A204.1 (cell line): Measurements from ENCODE around the gene HNRNPM.
"Not testable (repeated sequence)": the region's sequence is repeated elsewhere in the genome, so short reads cannot be mapped to it uniquely, and the experiment has no call there.

Source experiments
- FAIRE-seq: peaks from 2 replicates; lab custom pipeline; 2012; peaks lifted over from hg19 to GRCh38; lab: Jason Lieb, UNC

HNRNPM gene

DNA sequence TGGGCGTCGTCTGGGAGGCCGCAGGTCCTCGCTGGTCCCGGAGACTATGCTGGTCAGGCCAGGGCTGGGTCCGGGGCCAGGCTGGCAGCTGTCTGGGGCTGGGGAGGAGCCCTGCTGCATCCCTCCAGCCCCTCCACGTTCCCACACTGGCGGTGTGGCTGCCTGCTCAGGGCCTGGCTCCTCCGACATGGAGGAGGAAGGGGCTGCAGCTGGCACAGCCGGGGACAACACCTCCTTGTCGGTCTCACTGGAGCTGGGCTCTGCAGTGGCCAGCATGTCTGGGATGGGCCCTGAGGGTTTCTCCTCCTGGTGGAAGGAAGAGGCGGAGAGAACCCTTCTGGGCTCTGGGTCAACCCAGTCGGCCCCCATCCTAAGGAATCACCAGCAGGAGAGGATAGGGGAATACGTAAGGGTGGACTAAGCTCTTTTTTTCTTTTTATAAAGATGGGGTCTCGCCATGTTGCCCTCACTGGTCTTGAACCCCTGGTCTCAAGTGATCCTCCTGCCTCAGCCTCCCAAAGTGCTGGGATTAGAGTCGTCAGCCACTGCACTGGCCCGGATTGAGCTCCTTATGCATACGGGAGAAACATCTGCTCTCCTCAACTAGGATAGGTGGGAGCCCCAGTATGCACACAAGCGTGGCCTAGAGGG is 68.4 kb downstream of the HNRNPM start:
- no peak for FAIRE-seq

DNA sequence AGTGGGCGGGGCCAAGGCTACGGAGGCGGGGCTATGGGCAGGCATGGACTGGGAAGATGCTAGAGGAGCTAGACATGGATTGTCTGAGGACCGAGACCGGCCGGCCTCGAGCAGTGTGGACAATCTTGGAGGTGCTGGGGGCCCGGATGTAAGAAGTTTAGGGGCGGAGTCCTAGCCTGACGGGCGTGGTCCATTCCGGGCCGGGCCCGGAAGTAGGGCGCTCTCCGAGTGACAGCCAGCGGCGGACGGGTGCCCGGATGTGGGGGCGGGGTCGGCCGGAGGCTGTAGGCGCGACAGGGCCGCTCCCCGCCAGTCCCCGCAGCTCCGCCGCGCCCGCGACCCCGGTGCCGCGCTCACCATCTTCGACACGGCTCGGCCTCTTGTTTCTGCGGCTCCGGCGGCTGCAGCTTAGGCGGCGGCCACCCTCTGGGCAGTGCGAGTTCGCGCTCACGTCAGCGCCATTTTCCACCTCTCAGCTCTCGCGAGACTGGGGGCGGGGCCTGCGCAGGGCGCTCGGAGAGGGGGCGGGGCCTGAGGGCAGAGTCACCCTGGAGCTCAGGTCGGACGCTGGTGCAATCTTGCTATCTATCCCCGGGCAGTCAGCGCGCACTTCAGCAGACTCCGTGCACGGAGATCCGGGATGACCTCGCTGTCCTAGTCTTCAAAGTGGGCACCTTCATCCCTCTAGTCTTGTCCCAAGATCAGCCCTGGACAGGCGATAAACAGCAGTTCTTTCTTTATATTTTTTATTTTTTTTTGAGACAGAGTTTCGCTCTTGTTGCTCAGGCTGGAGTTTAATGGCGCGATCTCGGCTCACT is 69.1 kb downstream of the HNRNPM start, which contains the start of gene ZNF414:
ZNF414 (minus strand) TSS at position 481 of the 818 bp plus-strand sequence; CDS start at position 360, 121 bp downstream.
- peak; percentile 94 for FAIRE-seq

GRCh38 chr19:8514505-8515009 is 69.8 kb downstream of the HNRNPM start:
- not testable (repeated sequence) for FAIRE-seq

GRCh38 chr19:8515317-8515716 is 70.5 kb downstream of the HNRNPM start:
- FAIRE-seq, result no peak

DNA sequence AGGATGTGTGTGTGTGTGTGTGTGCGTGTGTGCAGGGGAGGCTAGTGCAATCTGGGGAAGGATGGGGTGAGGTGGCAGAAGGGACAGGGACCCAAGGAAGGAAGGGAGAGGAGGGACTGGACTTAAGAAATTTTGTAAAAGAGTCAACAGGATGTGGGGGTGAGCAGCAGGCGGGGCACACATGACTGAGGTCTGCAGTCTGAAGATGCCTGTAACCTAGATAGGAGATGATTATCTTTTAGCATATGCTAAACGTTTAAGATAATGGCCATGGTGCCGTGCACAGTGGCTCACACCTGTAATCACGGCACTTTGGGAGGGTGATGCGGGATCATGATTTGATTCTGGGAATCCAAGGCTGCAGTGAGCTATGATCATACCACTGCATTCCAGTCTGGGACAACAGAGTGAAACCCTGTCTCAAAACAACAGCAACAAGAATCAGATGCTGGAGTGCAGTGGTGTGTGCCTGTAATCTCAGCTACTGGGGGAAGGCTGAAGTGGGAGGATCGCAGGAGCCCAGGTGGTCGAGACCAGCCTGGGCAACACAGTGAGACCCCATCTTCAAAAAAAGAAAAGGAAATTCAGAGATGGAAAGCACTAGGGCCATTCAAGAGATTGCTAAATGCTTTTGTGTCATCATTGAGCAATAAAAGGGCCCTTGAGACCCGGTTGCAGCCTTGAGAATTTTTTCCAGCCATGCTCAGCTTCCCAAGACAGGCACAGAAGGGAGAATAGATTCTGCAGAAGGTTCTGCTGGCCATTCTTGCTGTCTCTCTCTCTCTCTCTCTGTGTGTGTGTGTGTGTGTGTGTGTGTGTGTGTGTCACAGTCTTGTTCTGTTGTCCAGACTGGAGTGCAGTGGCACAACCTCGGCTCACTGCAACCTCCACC is 73.0 kb downstream of the HNRNPM start:
- FAIRE-seq, result no peak

DNA sequence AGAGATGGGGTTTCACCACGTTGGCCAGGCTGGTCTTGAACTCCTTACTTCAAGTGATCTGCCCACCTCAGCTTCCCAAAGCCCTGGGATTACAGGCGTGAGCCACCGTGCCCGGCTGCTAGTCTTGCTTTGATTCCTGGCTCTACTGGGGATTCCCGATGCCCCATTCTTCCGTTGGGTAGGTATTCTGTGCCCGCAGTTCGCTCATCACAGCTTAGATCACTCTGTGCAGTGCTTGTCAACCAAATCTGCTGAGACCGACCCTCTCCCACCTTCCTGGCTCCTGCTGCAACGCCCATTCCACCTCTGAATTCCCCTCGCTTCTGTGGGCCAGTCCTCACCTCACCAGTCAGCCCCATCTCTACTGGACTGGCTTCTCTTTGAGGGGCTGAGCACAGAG is 73.8 kb downstream of the HNRNPM start:
- no peak for FAIRE-seq

DNA sequence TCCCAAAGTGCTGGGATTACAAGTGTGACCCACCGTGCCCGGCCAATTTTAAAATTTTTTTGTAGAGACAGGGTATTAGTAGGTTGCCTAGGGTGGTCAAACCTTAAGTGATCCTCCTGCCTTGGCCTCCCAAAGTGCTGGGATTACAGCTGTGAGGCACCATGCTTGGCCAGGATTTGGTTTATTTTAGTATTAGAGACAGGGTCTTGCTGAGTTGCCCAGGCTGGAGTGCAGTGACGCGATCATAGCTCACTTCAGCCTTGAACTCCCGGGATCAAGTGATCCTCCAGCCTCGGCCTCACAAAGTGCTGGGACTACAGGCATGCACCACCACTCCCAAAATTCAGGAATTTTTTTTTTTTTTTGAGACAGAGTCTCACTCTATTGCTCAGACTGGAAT is 74.6 kb downstream of the HNRNPM start:
- no peak for FAIRE-seq

GRCh38 chr19:8525401-8525684 is 80.6 kb downstream of the HNRNPM start:
- no peak for FAIRE-seq

GRCh38 chr19:8526345-8527091 is 81.7 kb downstream of the HNRNPM start:
- peak; percentile 84 for FAIRE-seq

- FAIRE-seq, result no peak
Measured at GRCh38 chr19:8528500-8528899, 83.7 kb downstream of the HNRNPM start.

GRCh38 chr19:8529369-8530006 is 84.7 kb downstream of the HNRNPM start:
- no peak for FAIRE-seq

DNA sequence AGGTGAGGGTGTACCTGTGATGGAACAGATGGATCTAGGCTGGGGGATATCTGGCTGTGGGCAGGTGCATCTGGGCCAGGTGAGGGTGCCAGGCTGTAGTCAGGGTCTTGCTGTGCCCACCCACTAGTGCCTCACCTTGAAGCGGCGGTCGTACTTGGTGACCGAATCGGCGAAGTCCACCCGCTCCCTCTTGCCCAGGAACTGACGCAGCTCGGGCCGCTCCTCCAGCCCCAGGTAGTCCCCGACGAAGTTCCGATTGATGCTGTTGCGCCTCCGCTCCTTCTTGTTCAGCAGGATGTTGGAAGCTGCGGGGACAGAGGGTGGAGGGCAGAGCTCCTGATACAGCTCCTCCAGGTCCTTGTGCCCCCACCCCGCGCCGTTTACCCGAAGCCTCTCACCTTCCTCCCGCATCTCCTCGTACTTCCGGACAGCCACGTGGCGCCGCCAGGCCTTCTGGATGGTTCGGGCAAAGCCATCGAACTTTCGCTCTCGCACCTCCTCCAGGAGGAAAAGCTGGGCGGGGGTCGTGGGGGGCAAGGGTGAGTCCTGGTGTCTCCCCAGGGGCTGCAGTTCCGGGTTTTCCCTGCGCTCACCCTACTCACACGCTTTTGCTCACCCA is 85.4 kb downstream of the HNRNPM start:
- no peak for FAIRE-seq

DNA sequence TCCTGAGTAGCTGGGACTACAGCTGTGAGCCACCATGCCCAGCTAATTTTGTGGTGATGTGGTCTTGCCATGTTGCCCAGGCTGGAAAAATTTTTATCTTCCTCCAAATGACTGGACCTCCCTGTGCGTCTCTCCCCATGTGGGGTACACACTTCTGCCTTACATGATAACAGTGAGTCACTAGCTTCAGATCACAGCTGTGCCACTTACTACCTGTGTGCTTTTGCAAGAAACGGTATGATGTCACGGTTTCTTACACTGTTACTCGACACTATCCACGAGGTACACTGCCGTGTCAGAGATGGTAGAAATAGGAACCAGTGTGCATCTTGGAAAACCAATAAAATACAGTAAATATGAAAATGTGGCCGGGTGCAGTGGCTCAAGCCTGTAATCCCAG is 86.7 kb downstream of the HNRNPM start:
- FAIRE-seq, result no peak

DNA sequence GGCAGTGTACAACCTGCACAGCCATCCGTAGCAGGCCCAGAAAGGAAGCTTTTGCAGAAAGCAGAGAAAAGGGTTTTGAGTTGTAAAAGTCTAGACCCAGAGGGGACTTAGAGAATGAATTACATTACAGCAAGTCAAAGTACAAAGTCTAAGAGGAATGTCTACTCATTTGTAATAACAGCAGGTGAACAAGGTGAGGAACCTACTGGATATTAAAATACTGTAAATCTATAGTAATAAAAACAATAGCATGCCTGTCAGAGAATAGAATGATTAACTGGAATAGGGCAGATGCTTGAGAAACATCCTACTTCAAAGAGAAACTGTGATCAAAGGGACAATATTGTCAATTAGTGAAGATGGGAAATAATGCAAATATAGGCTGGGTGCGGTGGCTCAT is 87.5 kb downstream of the HNRNPM start:
- FAIRE-seq, result no peak

- no peak for FAIRE-seq
Measured at GRCh38 chr19:8536282-8536681, 91.5 kb downstream of the HNRNPM start.

GRCh38 chr19:8537099-8537498 is 92.3 kb downstream of the HNRNPM start:
- no peak for FAIRE-seq
